ENCODE results near the gene PLCH2.

PLCH2 gene

GRCh38 chr1:2517966-2518365 is 41.9 kb downstream of the PLCH2 start:
- no peak for DNase-seq

GRCh38 chr1:2518528-2518927 is 42.4 kb downstream of the PLCH2 start:
- DNase-seq, result no peak

- no peak for DNase-seq
Measured at GRCh38 chr1:2519029-2519685, 43.1 kb downstream of the PLCH2 start.

- DNase-seq, result no peak
Measured at GRCh38 chr1:2519729-2520128, 43.6 kb downstream of the PLCH2 start.

GRCh38 chr1:2520206-2520605 is 44.1 kb downstream of the PLCH2 start:
- DNase-seq, result no peak

GRCh38 chr1:2520806-2521205 is 44.7 kb downstream of the PLCH2 start:
- no peak for DNase-seq

DNA sequence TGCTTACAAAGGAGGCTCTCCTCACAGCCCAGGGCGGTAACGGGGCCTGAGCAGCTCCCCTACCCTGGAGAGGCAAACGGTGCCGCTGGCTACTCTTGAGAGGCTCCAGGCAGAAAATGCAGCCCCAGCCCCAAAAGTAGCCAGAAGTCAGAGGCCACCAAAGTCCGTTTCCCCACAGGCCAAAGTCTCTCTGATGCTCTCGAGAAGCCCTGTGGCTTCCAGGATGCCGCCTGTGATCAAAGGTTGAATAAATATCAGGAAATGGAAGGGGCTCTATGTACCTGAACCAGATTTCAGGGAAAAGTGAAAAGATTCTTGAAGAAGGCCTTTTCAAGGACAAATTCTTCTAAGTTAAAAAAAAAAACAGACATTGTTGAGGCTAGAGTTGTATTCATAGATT is 46.1 kb downstream of the PLCH2 start:
- no peak for DNase-seq

- no peak for DNase-seq
Measured at GRCh38 chr1:2523191-2523890, 47.3 kb downstream of the PLCH2 start.

- DNase-seq, result no peak
Measured at GRCh38 chr1:2523891-2524609, 48.0 kb downstream of the PLCH2 start.

- no peak for DNase-seq
Measured at GRCh38 chr1:2525572-2525919, 49.5 kb downstream of the PLCH2 start.

- DNase-seq, result peak; percentile 89
Measured at GRCh38 chr1:2525920-2526823, 50.1 kb downstream of the PLCH2 start, which contains the start of gene PANK4. TSS of gene PANK4 (minus strand) at chr1:2526596. CDS start at chr1:2526587, 9 bp downstream.

DNA sequence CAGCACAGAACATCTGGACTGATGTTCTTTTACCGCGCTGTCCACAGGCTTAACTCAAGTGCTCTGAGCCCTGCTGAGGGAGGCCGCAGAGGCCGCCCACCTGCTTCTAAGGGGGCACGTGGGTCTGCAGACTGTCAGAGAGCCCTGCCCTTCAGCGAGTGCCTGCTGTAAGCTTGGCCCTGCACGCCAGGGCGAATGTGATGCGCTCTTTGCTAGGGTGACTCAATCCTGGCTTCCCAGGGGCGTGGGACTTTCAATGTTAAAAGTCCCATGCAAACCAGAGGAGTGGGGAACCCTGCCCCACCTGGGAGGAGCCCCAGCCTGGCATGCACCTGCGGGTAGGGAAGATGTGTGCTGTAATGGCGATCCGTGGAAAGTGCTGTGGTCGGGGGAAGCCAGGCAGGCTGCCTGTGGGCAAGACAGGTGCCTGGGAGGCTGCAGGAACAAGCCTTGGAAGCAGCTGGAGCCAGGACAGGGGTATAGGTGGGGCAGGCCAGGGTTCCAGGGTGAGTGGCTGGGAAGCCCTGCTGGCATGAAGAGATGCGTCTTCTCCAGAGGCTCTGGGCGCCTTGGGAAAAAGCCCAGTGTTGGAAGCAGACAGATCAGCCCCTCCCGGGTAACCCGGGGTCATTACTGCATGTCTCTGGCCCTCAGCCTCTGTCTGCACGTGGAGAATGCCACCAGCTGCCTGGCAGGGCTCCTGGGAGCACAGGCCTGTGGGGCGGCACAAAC is 50.9 kb downstream of the PLCH2 start:
- DNase-seq, result no peak

GRCh38 chr1:2527556-2527860 is 51.4 kb downstream of the PLCH2 start:
- DNase-seq, result no peak

GRCh38 chr1:2528016-2528415 is 51.9 kb downstream of the PLCH2 start:
- DNase-seq, result no peak

DNA sequence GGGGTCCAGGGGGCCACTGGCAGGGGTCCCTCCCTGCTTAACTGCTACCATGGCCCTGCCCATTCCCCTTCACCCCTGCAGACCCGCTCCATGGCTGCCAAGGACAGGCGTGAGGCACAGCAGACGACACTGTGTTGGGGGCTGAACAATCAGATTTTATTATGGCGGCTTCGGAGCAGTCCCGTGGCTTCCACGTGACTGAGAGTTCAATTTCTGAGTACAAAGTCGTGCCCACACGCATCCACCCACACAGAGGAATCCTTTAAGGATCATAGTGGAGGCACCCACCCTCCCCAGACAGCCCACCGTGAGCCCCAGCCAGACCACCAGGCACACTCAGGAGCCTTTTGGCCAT is 52.5 kb downstream of the PLCH2 start:
- DNase-seq, result no peak

- DNase-seq, result no peak
Measured at GRCh38 chr1:2528966-2529783, 53.1 kb downstream of the PLCH2 start.

DNA sequence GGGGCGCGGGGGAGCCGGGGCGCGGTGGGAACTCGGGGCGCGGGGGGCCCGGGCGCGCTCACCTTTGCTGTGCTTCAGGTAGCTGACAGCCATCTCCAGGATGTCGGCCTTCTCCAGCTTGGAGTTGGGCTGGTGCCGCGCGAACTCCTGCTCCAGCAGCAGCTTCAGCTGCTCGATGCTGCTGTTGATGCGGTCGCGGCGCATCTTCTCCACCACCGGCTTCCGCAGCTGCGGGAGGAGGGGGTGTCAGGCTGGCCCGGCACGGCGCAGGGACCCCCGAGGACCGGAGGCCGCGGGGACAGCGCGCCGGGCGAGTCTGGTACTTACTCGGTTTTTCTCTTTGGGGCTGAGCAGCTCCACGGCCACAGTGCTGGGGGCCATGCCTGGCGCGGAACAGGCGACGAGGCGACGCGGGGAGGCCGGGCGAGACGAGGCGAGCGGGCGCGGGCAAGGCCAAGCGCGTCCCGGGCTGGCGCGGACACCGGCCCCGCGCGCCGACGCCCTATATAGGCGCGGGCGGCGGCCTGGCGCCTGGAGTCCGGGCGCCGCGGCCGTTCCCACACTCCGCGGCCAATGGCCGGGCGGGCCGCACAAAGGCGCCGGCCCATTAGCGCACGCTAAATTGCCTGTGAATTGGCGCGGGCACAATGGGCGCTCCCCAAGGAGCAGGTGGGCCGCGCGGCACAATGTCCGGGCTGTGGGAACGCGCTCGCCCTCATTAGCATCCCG is 53.9 kb downstream of the PLCH2 start, which contains the start of gene HES5:
TSS of gene HES5 (minus strand) at position 480 of the 729 bp plus-strand sequence. CDS start at position 381, 99 bp downstream.
- DNase-seq, result peak; percentile 25

GRCh38 chr1:2530513-2531361 is 54.6 kb downstream of the PLCH2 start:
- DNase-seq, result peak; percentile 26

DNA sequence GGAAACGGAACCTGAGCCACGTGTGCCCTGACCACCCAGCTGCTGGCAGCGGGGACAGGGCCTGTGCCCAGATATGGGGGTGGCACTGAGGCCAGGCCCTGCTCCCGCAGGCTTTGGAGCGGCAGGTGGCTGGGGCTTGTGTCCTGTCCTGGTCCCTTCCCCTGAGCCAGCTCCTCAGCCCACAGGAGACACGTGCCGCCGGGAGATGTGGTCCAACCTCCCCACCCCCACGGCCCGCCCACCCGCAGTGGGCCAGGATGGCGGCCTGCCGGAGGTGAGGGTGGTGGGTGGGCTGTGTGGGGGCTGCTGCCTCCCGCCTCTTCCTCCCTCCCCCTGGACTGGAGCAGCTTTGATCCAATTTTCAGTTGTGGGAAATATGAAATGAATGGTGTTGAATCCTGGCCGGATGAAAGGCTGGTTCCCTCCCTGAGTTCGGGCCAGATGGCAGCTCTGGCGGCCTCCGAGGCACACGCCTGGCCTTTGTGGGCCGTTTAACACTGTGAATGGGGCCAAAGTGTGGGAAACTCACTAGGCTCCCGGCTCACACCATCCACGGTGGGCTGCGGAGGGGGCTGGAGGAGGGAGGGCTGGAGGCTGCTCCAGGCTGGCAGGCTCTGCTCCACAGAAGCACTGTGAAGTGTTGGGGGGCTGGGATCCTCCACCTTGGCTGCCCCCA is 56.5 kb downstream of the PLCH2 start:
- DNase-seq, result no peak
